GM12878 (cell line): ENCODE data around the gene CEACAM1. TPM values are rescaled to one million over a fixed set of nuclear protein-coding genes. Genes with fewer than 3 reads are reported as not detected.

ENCODE experiments used
- BACH1 ChIP-seq: fragments of 450-650 bp; IDR thresholded peaks from 2 replicates; pipeline ENCODE4 v1.6.1; 2017; ENCODE audit warnings: mild to moderate bottlenecking, borderline replicate concordance
- CREB1 ChIP-seq: IDR thresholded peaks from 2 replicates; pipeline ENCODE4 v1.6.1; 2012; ENCODE audit warnings: low read depth, mild to moderate bottlenecking, inconsistent platforms
- DPF2 ChIP-seq: fragments of 450-650 bp; IDR thresholded peaks from 2 replicates; pipeline ENCODE4 v1.6.1; 2017; ENCODE audit warnings: mild to moderate bottlenecking
- E2F4 ChIP-seq: IDR thresholded peaks from 2 replicates; pipeline ENCODE4 v1.6.1; 2012; ENCODE audit warnings: low read depth, low read length, improper control_type of control experiment
- E4F1 ChIP-seq: fragments of 450-650 bp; IDR thresholded peaks from 2 replicates; pipeline ENCODE4 v1.6.1; 2018; ENCODE audit warnings: borderline replicate concordance, mild to moderate bottlenecking; ENCODE audit not compliant: partially characterized antibody
- HSF1 ChIP-seq: fragments of 150-350 bp; IDR thresholded peaks from 2 replicates; pipeline ENCODE4 v1.6.1; 2014; ENCODE audit warnings: mild to moderate bottlenecking, low read depth, low read length
- MTA2 ChIP-seq: fragments of 450-650 bp; IDR thresholded peaks from 2 replicates; pipeline ENCODE4 v1.6.1; 2016; ENCODE audit warnings: low read depth, mild to moderate bottlenecking, moderate library complexity
- NKRF ChIP-seq: fragments of 450-650 bp; conservative IDR thresholded peaks from 2 replicates; pipeline ENCODE4 v1.6.1; 2017; ENCODE audit warnings: mild to moderate bottlenecking, moderate library complexity
- NR2C2 ChIP-seq: IDR thresholded peaks from 2 replicates; pipeline ENCODE4 v1.6.1; 2011; ENCODE audit warnings: borderline replicate concordance, low read depth; ENCODE audit not compliant: control insufficient read depth, insufficient read length
- NR2F1 ChIP-seq: fragments of 450-650 bp; conservative IDR thresholded peaks from 2 replicates; pipeline ENCODE4 v1.6.1; 2017; ENCODE audit warnings: mild to moderate bottlenecking
- POU2F2 ChIP-seq: IDR thresholded peaks from 3 replicates; pipeline ENCODE4 v1.6.1; 2011; ENCODE audit warnings: low read depth, mild to moderate bottlenecking, low read length, borderline replicate concordance
- RB1 ChIP-seq: fragments of 450-650 bp; formaldehyde crosslinking; IDR thresholded peaks from 2 replicates; pipeline ENCODE4 v1.6.1; 2017; ENCODE audit warnings: mild to moderate bottlenecking, borderline replicate concordance
- SMAD5 ChIP-seq: IDR thresholded peaks from 2 replicates; pipeline ENCODE4 v1.6.1; 2016; ENCODE audit warnings: antibody characterized with exemption, low read depth
- ZBED1 ChIP-seq: IDR thresholded peaks from 2 replicates; pipeline ENCODE4 v1.6.1; 2016; ENCODE audit warnings: borderline replicate concordance
- ZBTB33 ChIP-seq: fragments of 450-650 bp; IDR thresholded peaks from 2 replicates; pipeline ENCODE4 v1.6.1; 2017; ENCODE audit warnings: mild to moderate bottlenecking
- ZNF592 ChIP-seq: fragments of 450-650 bp; IDR thresholded peaks from 2 replicates; pipeline ENCODE4 v1.6.1; 2017; ENCODE audit warnings: mild to moderate bottlenecking, moderate library complexity
- polyA plus RNA-seq, 11 experiments: library from polyadenylated mRNA; depleted of rRNA in 4 of 11; unstranded in 6 of 11; stranded (reverse) in 5 of 11; fragments of >200 nt; fragmentation: Nextera tagmentation in 4 of 11; fragmentation: Illumina TruSeq in 1 of 11; extraction: Ambion mirVana in 4 of 11; extraction: Trizol in 1 of 11; gene quantifications; 1 replicate in 1 of 11; 2 replicates in 10 of 11; pipeline versions ENCODE4 v1.2.1 to v1.2.3, GENCODE V29; 2011 to 2016; ENCODE audit warnings: inconsistent platforms in 2 of 11, missing spikeins in 2 of 11, low read depth in 1 of 11
- total RNA-seq, 4 experiments: library from RNA; depleted of rRNA in 3 of 4; stranded (reverse); fragments of >200 nt in 3 of 4; fragmentation: Illumina TruSeq in 1 of 4; extraction: Trizol in 1 of 4; gene quantifications; 2 replicates each; pipeline versions ENCODE4 v1.2.1 to v1.2.3, GENCODE V29; 2013 to 2021

The CEACAM1 gene
- total and polyA plus RNA-seq, 10 of the 15 experiments (the other 5 are each of a cell fraction or from before 2014, with no cell fraction given) = 3.9 to 24.0 (median 6.5) TPM

GRCh38 chr19:42497492-42498168 is 30.7 kb downstream of the CEACAM1 start (continued):
- TF ChIP-seq E4F1 (no peak), NR2C2 (no peak), POU2F2 (no peak), ZBTB33 (no peak), RB1 (peak; percentile 33; the same call in 1 of the 2 replicates), NR2F1 (peak; percentile 72), ZNF592 (peak; percentile 65; the same call in 1 of the 2 replicates), DPF2 (peak; percentile 90), CREB1 (no peak), MTA2 (peak; percentile 84; the same call in 1 of the 2 replicates), E2F4 (no peak), SMAD5 (no peak), BACH1 (peak; percentile 25; the same call in 1 of the 2 replicates), HSF1 (no peak), ZBED1 (no peak), NKRF (peak; percentile 47; the same call in 1 of the 2 replicates)
